Measurements from ENCODE around the gene OR7A5.
A peak's percentile ranks its signal among the peaks of the same experiment; 100 is the strongest.
"Not testable (repeated sequence)": the region's sequence is repeated elsewhere in the genome, so short reads cannot be mapped to it uniquely, and the experiment has no call there.

The OR7A5 gene

DNA sequence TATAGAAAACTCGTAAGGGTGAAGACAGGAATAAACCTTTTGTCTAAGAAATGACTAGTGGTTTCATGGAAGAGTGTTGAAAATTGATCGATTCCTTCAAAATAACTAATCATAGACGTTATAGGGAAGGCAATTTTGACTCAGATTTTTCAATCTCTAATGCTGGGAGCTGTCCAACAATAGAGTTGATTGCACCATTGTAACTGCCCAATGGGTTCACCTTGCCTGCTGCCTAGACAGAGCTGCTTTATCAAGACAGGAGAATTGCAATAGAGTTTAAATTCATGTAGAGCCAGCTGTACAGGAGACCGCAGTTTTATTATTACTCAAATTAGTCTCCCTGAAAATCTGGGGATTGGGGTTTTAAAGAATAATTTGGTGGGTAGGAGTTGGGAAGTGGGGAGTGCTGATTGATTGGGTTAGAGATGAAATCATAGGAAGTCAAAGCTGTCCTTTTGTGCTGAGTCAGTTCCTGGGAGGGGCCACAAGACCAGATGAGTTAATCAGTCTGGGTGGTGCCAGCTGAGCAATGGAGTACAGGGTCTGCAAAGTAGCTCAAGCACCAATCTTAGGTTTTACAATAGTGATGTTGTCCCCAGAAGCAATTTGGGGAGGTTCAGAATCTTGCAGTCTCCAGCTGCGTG is 39.8 kb downstream of the OR7A5 start:
- Histone ChIP-seq H3K36me3 (ENCODE audit: control insufficient read depth, insufficient read depth, low read length) (no peaks in the 10 kb centered on the region), H3K27me3 (ENCODE audit: control insufficient read depth, insufficient read depth, low read length) (no peaks in the 10 kb centered on the region), H3K4me2 (ENCODE audit: low read length) (no peak overlapping the region), H2AFZ (no peak overlapping the region), H3K27ac (no peak overlapping the region), H3K9ac (no peak overlapping the region), H3K4me3 (ENCODE audit: low read depth, low read length) (no peak overlapping the region), H3K79me2 (no peaks in the 10 kb centered on the region), H3K9me3 (ENCODE audit: control insufficient read depth, low read length) (no peaks in the 10 kb centered on the region), H3K4me1 (no peaks in the 10 kb centered on the region)
- TF ChIP-seq, protein P1, sequence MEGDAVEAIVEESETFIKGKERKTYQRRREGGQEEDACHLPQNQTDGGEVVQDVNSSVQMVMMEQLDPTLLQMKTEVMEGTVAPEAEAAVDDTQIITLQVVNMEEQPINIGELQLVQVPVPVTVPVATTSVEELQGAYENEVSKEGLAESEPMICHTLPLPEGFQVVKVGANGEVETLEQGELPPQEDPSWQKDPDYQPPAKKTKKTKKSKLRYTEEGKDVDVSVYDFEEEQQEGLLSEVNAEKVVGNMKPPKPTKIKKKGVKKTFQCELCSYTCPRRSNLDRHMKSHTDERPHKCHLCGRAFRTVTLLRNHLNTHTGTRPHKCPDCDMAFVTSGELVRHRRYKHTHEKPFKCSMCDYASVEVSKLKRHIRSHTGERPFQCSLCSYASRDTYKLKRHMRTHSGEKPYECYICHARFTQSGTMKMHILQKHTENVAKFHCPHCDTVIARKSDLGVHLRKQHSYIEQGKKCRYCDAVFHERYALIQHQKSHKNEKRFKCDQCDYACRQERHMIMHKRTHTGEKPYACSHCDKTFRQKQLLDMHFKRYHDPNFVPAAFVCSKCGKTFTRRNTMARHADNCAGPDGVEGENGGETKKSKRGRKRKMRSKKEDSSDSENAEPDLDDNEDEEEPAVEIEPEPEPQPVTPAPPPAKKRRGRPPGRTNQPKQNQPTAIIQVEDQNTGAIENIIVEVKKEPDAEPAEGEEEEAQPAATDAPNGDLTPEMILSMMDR (IDR thresholded peaks at IDR 0.05) = no peak

DNA sequence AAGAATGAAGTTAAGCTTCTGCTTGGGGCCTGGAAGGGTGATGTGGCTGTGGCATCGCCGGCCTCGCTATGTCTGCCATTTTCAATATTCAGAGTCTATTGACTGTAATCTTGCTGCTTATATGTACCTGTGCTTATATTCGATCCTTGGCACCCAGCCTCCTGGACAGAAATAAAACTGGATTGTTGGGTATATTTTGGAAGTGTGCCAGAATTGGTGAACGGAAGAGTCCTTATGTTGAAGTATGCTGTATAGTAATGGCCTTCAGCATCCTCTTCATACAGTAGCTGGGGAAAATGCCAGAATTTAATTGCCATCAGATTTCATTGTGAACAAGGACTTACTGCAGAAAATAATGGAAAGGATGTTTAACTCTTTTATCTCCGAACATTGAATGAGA is 42.7 kb downstream of the OR7A5 start:
- H2AFZ ChIP-seq = not testable (repeated sequence)

DNA sequence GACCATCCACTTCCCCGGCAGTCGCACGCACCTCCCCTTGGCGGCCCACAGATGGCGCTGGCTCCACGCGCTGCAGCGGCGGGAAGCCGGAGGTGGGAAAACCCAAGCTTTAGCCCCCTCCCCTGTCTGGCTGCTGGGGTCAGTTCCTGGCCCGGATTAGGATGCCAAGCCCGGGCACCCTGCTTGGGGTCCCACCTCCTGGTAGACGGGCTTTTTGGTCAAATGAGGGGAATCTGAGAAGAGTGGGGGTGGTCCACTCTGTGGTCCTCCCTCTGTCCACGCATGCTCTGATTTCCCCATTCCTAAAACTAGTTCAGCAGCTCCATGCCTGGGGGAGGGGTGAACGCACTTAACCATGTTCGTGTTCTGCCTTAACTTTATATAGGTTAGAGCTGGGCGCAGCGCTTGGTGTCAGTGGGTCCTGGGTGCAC is 48.5 kb downstream of the OR7A5 start:
- TF ChIP-seq, protein P1 (IDR thresholded peaks at IDR 0.05) = peak; percentile 82
- no peak overlapping the region for H3K4me3 ChIP-seq (ENCODE audit: low read depth, low read length)
- no peaks in the 10 kb centered on the region for H3K9me3 ChIP-seq (ENCODE audit: control insufficient read depth, low read length)
- H3K79me2 ChIP-seq = no peaks in the 10 kb centered on the region
- H3K4me1 ChIP-seq = no peaks in the 10 kb centered on the region
- H3K36me3 ChIP-seq (ENCODE audit: control insufficient read depth, insufficient read depth, low read length) = no peaks in the 10 kb centered on the region
- H3K9ac ChIP-seq = no peak overlapping the region
- no peak overlapping the region for H3K27ac ChIP-seq
- H3K27me3 ChIP-seq (ENCODE audit: control insufficient read depth, insufficient read depth, low read length) = no peaks in the 10 kb centered on the region
- H2AFZ ChIP-seq = peak overlapping the region; percentile 59
- H3K4me2 ChIP-seq (ENCODE audit: low read length) = no peak overlapping the region

More for the DNA sequence above, 42.7 kb downstream of the OR7A5 start:
- not testable (repeated sequence) for H3K9me3 ChIP-seq (ENCODE audit: control insufficient read depth, low read length); H3K36me3 ChIP-seq (ENCODE audit: control insufficient read depth, insufficient read depth, low read length); H3K79me2 ChIP-seq; H3K9ac ChIP-seq; H3K27me3 ChIP-seq (ENCODE audit: control insufficient read depth, insufficient read depth, low read length); H3K4me1 ChIP-seq; H3K27ac ChIP-seq; H3K4me3 ChIP-seq (ENCODE audit: low read depth, low read length); H3K4me2 ChIP-seq (ENCODE audit: low read length)

DNA sequence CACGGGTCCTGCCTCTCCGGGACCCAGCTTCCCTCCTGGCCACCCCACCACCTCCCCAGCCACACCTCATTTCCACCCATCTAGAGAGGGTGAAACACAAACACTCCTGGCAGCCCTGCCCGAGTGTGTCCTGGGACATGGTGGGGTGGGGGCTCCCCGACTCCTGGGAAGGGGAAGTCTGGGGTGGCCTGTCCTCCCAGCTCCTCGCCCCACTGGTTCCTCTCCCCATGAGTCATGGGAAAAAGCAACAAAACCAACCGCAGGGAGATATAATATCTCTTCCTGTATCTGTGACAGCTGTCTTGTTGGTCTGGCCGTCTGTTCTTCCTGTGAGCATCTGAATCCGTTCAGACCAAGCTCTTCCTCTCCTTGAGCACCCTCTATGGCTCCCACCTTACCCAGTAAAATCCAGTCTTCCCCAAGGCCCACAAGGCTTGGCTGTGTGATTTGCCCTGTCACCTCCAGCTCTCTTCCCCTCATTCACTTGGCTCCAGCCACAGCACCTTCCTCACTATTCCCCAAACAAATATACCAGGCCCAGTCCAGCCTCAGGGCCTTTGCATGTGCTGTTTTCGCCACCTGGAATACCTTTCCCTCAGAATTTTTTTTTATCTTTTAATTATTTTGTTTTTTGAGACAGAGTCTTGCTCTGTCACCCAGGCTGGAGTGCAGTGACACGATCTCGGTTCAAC is 49.7 kb downstream of the OR7A5 start:
- H3K27ac ChIP-seq; H3K4me1 ChIP-seq; H3K79me2 ChIP-seq; H3K4me2 ChIP-seq (ENCODE audit: low read length); H3K4me3 ChIP-seq (ENCODE audit: low read depth, low read length); H3K9me3 ChIP-seq (ENCODE audit: control insufficient read depth, low read length); H3K9ac ChIP-seq; H3K36me3 ChIP-seq (ENCODE audit: control insufficient read depth, insufficient read depth, low read length); H3K27me3 ChIP-seq (ENCODE audit: control insufficient read depth, insufficient read depth, low read length); H2AFZ ChIP-seq: not testable (repeated sequence)

DNA sequence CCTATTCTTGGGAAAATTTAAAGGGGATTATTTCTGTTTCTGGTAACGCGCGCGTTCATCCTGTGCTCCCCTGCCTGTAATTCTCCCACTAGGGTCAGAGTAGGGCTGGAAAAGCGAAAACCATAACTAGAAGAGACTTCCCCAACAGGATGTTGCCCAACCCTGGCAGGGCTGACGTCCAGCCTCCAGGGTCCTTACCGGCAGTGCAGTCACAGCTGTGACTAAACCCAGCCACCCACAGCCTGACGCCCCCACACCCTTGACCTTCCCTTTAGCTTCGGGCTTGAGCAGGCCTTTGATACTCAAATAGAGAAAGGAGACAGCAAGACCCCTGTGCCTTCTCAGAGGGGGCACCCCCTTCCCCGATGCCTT is 50.3 kb downstream of the OR7A5 start:
- H3K27me3 ChIP-seq (ENCODE audit: control insufficient read depth, insufficient read depth, low read length); H3K4me1 ChIP-seq; H3K79me2 ChIP-seq; H3K9ac ChIP-seq; H3K4me2 ChIP-seq (ENCODE audit: low read length); H3K9me3 ChIP-seq (ENCODE audit: control insufficient read depth, low read length); H3K27ac ChIP-seq; H2AFZ ChIP-seq; H3K36me3 ChIP-seq (ENCODE audit: control insufficient read depth, insufficient read depth, low read length); H3K4me3 ChIP-seq (ENCODE audit: low read depth, low read length): not testable (repeated sequence)

DNA sequence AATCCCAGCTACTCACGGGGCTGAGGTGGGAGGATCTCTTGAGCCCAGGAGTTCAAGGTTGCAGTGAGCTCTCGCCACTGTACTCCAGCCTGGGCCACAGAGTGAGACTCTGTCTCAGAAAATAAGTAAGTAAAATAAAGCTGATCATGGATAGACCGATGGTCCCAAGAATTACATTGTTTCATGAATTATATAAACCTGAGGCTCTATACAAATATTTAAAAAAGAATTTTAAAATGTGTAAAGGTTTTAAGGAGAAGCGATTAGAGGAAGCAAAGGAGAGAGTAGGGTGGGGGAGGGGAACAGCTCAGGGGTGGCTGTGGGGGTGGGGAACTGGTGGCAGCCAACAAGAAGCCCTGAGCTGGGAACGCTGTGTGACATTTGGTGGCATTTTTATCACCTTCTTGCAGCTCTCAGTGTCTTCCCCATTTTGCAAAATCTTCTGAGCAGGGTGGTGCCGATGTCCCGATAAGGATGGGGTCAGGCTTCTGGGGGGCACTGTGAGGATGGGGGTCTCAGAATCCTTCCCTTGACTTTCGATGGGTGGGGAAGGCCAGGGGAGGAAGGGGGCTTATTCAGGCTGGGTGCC is 51.5 kb downstream of the OR7A5 start:
- H3K4me1 ChIP-seq; H3K9ac ChIP-seq; H3K9me3 ChIP-seq (ENCODE audit: control insufficient read depth, low read length); H3K36me3 ChIP-seq (ENCODE audit: control insufficient read depth, insufficient read depth, low read length); H3K79me2 ChIP-seq; H3K4me3 ChIP-seq (ENCODE audit: low read depth, low read length); H3K4me2 ChIP-seq (ENCODE audit: low read length); H2AFZ ChIP-seq; H3K27ac ChIP-seq; H3K27me3 ChIP-seq (ENCODE audit: control insufficient read depth, insufficient read depth, low read length): not testable (repeated sequence)

Data from parathyroid adenoma (tissue), 2 donors.